Stimulated activated CD8-positive, alpha-beta memory T cell treated with anti-CD3 and anti-CD28 coated beads, Interleukin-4, amount 100 ng/mL, for 24 hours (primary cell): Measurements from ENCODE around the gene RPLP2.

ENCODE experiments used
- DNase-seq: peaks from one replicate; pipeline ENCODE4 v3.0.0-alpha.2; 2020; ENCODE audit warnings: low read depth

The RPLP2 gene

DNA sequence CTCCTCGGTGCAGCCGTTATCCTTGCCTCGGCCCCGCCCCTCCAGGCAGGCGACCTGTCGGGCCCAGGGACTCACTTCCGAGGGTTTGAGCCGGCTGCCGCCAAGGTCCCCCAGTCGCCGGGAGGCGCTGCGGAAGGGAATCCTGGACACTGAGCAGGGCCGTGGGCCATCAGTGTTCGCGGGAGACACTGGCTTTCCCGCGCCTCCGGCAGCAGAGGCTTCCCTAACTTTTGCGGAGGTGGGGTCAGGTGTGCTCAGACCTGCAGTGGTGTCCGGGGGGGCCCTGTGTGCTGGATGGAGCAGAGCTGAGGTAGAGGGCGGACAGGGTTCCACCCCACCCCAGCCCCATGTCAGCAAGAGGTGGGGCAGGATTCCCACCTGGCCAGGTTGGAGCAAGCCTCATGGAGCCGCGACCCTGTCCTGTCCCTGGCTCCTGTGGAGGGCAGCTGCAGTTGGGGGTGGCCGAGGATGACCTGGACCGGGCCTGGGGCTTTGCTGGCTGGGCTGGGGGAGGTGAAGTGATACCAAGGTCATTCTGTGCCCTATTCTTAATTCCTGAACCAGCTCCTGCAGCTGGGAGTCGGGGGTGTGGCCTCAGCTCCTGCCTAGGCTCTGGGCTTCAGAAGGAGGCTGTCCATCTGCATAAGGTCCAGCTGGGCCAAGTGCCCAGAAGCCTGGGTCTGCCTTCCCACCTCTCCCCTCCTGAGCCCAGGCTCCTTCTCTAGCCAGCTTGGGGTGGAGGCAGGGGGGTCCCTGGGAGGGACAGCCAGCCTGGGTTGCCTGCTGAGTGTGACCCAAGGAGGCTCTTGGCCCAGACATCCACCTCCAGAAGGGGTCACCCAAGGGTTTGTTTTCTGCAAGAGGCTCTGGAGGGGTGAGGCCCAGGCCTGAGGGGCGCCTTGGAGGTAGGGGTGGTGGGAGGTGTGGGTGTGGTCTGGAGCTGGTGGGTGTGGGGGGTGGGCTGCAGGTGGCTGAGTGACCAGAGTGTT is 41.3 kb downstream of the RPLP2 start:
- DNase-seq = no peak

DNA sequence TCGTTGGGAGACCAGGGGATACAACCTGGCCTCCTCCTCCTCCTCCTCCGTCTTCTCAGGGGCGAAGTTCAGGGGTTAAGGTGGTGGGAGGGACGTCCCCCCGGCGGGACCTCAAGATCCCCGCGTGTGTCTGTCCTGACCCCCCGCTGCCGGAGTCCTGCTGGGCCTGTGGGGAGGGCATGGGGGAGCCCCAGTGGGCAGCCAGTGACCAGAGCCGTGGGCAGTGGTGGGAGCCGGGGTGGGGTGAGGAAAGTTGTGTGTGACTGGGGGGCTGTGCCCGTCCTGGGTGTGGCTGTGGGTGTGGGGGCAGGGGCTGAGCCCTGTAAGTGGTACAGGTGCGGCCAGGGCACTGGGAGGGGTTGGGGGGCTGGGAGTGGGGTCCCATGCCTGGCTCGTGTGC is 43.0 kb downstream of the RPLP2 start:
- DNase-seq = no peak

DNA sequence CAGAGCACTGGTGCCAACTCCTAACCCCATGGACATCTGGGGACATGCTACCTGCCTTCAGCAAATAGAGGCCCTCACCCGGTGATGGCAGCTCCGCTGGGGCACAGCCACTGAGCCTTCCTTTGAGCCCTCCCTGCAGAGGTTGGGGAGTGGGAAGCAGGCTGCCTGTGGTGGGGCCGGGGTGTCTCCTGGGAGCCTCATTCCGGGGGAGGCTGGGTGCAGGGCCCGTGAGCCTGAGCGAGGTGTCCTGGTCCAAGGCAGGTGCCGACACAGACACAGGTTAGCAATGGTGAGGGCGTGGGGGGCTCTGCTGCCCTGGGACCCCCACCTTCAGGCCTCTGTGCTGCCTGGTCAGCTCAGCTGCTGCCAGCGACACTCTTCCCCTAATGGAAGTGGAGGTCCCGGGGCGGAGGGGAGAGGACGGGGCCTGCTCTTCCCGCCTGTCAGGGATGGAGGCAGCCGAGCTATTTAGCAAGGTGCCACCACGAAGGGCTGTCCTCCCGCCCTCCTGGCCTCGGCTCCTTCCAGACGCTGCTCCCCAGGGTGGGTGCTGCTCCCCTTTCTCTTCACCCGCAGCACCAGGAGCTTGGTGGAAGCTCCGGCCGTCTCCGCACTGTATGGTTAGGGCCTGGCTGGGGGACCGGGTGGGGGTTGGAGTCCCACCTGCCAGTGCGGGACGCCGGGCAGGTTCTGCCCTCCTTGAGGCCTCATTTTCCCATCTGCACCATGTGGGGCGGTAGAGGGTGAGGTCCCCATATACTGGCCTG is 44.1 kb downstream of the RPLP2 start:
- DNase-seq = no peak

DNA sequence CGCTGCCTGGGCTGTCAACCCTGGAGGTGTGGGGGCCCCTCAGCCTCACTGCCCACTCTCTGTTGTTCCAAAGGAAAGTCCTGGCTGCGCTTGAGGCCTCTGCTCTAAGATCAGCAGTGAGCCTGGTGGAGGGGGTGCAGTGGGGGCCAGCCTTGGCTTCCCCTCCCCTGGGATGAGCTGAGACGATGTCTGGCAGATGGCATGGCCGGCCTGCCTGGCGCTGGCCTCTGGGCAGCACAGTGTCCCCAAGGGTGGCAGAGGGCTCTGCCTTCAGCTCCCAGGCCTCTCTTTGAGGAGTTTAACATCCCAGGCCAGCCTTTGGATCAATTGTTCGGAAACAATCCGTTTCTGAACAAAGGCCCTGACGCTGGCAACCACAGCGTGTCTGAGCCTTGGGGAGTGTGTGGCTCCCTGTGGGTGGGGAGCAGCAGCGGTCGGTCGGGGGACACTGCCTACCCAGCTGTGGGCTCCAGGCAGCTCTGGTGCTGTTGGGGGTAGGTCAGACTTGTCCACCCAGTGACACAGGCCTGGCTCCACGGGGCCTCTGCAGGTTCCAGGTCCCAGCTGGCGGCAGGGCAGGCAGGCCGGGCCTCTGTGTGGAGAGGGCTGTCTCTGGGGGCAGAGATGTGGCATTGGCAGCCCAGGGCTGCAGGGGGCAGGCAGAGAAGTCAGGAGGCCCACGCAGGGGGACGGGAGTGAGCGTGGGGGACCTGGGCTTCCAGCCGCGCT is 45.0 kb downstream of the RPLP2 start:
- no peak for DNase-seq

DNA sequence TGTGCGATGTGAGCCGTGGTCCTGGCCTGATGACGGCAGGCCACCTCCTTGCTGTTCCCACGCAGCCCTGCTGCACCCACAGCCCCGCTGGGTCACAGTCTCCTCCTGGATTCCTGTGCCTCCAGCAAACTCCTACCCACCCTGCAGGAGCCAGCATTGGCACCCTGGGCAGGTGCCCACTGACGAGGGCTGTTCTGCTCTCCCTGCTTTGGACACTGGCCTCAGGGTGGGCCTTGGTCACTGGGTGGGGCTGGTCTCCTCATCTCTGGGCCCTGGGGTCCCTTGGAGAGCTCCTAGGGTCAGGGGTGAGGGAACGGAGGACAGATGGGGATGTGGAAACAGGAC is 45.5 kb downstream of the RPLP2 start:
- no peak for DNase-seq

DNA sequence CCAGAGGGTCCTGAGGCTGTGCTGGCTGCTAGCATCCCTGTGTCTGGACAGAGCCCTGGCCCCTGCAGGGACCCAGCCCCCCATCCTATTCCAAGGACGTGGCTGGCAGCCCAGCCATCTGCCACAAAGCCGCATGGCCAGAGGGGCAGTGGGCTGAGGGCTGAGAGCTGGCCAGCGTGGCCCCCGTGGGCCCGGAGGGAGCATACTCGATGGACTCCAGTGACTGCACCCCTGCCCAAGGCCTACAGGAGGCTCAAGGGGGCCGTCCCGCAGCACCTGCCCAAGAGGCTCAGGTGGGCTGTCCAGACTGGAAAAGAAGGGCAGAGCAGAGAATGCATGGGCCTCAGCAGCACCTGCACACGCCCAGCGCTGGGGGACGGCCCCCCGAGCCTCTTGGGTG is 46.0 kb downstream of the RPLP2 start:
- no peak for DNase-seq

DNA sequence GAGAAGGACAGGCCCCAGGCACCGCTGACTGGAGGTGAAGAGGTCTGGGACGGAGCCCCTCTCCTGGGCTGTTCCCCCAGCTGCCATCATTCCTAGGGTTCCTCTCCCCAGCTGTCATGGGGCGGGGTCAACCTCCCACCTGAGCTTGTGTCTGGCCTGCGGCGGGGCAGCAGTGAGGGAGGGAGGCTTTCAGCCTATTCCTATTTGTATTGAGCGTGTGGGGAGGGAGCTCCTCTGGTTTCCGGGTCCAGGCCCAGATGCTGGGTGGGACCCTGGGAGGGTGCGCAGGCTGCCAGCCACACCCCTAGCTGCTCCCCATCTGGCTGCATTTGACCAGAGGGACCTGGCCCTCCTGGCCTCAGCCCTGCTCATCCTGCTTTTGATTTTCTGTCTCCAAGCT is 46.6 kb downstream of the RPLP2 start:
- DNase-seq = no peak

DNA sequence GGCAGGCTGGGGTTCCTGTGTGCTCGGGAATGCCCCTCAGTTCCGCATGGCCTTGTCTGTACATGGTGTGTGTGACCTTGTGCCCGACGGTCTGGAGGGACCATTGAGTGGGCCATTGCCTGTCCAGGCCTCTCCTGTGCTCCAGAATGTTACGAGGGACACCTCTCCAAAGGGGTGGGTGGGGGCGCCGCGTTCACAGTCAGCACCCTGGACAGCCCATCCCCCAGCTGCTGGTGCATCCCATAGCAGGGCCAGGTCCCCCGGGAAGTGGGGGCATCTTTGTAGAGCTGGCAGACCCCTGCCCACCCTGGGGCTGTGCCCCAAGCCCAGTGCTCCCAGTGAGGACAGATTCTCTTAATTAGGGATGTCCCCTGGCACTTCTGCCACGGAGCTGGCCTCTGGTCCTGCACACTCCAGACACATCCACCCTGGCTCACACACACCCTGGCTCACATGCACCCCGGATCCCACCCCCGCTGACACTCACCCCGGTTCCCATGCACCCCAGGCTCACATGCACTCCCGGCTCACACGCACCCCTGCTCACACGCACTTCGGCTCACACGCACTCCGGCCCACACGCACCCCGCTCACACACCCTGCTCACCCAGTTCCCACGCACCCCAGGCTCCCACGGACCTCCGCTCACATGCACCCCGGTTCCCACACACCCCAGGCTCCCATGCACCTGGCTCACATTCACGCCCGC is 48.4 kb downstream of the RPLP2 start:
- DNase-seq = no peak

DNA sequence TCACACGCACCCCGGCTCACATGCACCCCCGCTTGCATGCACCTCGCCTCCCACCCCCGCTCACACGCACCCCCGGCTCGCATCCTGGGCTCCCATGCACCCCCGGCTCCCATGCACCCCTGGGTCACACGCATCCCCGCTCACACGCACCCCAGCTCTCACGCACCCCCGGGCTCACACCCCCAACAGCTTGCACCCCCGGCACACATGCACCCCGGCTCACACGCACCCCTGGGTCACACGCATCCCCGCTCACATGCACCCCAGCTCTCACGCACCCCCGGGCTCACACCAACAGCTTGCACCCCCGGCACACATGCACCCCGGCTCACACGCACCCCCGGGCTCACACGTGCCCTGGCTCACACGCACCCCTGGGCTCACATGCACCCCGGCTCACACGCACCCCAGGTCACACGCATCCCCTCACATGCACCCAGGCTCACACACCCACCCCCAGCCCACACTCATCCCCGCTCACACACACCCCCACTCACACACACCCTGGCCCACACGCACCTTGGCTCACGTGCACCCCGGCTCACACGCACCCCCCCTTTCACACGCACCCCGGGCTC is 49.1 kb downstream of the RPLP2 start:
- no peak for DNase-seq

DNA sequence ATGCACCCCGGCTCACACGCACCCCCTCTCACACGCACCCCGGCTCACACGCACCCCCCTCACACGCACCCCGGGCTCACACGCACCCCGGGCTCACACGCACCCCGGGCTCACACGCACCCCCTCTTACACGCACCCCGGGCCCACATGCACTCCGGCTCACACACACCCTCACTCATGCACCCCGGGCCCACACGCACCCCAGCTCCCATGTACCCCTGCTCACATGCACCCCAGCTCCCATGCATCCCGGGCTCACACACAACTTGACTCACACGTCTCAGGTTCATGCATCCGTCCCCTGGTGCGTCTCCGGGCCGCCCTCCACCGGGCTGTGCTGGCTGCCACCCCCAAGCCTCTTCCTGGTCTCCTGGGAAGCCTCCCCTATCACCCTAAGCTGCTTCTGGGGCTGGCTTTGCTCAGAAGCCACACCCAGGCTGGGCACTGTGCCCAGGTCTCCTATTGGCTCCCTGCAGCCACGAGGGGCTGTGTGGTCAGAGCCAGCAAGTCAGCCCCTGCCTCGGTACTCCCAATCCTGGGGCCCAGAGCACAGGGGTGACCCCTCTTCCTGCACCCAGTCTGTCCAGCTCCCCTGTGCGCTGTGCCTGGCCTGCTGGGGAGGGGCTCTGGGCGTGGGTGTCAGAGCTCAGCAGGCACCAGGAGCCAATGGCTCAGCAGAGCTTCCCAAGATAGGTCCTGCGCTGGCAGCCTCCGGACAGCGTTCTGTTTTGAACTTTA is 49.8 kb downstream of the RPLP2 start:
- DNase-seq = no peak

DNA sequence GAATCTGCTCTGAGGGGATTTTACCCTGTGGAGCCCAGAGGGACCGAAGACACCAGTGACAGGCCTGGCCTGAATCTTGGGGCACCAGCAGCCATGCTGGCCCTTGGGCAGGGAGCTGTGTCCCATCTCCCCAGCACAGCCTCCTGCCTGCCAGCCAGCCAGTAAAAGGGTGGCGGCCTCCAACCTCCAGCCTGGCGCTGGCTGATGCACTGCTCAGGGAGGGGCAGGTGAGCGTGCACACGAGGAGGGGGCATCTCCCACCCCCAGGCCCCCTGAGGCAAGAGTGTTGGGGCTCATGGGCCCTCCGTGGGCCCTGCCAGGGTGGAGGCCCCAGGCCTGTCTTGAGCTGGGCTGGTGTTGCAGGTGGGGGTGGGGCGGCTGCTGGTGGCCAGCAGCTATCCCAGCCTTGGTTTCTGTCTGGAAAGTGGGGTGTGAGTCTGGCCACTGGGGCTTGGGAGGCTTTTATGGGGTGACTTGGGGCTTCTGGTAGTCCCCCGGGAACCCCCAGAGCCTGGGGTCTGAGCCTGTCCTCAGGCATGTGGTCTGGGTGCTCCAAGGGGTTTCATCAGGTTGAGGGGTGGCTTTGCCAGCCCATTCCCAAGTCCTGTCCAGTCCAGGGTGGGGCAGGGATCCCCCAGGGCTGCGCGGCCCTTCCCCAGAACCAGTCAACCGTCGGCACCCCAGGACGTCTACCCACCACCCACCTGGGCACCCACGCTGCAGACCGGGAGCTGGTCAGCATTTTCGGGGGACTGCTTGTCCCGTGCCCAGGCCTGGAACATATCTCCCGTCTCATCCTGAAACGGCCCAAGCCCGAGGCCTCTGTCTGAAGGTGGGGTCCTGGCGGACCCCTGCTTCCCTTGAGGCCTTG is 50.7 kb downstream of the RPLP2 start:
- DNase-seq = no peak

DNA sequence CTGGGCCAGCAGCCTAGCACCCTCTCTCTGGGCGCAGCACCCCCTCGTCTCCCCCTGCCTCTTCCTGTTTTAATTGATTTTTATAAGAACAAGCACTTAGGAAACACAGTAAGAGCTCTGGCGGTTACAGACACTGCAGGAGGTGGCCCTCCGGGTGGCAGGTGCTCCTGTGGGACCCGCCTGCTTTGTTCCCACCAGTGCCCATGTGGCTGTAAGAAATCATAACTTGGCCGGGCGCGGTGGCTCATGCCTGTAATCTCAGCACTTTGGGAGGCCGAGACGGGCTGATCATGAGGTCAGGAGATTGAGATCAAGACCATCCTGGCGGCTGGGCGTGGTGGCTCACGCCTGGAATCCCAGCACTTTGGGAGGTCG is 51.3 kb downstream of the RPLP2 start:
- no peak for DNase-seq

DNA sequence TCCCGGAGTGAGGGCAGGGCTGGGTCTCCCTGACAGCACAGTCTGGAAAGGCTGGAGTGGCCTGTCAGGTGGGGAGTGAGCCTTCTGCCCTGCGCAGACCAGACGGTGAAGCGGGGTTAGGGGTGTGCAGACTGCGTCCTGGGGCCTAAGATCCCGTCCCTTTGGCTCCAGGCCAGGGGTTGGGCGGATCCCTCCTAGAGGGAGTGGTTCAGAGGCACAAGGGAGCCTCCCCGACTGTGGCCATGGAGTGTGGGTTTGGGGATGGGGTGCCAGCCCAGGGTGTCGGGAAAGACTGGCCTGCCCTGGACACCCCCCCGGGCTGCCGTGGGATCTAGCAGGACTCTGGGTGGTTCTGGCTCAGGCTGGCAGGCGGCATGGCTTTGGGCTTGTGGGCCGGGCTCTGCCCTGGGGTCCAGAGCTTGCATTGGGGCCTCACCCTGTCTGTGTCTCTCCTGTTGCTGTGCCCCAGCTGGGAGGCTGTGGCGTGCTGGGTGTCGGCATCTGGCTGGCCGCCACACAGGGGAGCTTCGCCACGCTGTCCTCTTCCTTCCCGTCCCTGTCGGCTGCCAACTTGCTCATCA is 52.4 kb downstream of the RPLP2 start:
- no peak for DNase-seq
